Measurements from ENCODE around the gene SIGLEC10. TPM values are rescaled to one million over a fixed set of nuclear protein-coding genes. Genes with fewer than 3 reads are reported as not detected.
A peak's percentile ranks its signal among the peaks of the same experiment; 100 is the strongest.

Gene SIGLEC10
- total and polyA plus RNA-seq, 9 of the 15 experiments (the other 6 are each of a cell fraction or from before 2014, with no cell fraction given), result 0.10 to 1.8 (median 0.82) TPM

DNA sequence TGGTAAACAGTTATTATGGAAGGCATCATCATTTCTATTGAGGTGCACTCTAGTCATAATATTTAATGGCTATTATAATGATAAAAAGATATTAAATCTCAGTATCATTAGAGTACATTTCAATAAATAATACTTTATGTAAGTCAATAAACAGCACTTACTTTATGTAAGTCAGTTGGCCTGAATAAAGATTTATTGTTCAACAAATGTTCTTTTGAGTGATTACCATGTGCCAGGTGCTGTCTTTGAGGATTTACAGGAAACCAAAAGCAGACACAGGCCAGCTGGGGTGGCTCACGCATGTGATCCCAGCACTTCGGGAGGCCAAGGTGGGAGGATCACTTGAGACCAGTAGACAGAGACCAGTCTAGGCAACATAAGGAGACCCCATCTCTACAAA is 40.0 kb downstream of the SIGLEC10 start:
- ATAC-seq, result no peak
- 87% methylated on average over 2 of the region's 2 CpGs for WGBS (ENCODE audit: insufficient coverage, low coverage, missing lambda C conversion rate)
- no peak for TF ChIP-seq ZBTB2 (IDR thresholded peaks at IDR 0.05)
- TF ChIP-seq, protein P1, sequence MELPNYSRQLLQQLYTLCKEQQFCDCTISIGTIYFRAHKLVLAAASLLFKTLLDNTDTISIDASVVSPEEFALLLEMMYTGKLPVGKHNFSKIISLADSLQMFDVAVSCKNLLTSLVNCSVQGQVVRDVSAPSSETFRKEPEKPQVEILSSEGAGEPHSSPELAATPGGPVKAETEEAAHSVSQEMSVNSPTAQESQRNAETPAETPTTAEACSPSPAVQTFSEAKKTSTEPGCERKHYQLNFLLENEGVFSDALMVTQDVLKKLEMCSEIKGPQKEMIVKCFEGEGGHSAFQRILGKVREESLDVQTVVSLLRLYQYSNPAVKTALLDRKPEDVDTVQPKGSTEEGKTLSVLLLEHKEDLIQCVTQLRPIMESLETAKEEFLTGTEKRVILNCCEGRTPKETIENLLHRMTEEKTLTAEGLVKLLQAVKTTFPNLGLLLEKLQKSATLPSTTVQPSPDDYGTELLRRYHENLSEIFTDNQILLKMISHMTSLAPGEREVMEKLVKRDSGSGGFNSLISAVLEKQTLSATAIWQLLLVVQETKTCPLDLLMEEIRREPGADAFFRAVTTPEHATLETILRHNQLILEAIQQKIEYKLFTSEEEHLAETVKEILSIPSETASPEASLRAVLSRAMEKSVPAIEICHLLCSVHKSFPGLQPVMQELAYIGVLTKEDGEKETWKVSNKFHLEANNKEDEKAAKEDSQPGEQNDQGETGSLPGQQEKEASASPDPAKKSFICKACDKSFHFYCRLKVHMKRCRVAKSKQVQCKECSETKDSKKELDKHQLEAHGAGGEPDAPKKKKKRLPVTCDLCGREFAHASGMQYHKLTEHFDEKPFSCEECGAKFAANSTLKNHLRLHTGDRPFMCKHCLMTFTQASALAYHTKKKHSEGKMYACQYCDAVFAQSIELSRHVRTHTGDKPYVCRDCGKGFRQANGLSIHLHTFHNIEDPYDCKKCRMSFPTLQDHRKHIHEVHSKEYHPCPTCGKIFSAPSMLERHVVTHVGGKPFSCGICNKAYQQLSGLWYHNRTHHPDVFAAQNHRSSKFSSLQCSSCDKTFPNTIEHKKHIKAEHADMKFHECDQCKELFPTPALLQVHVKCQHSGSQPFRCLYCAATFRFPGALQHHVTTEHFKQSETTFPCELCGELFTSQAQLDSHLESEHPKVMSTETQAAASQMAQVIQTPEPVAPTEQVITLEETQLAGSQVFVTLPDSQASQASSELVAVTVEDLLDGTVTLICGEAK (IDR thresholded peaks at IDR 0.05), result peak; percentile 78
- TF ChIP-seq, protein P1 (CRISPR knock-in tag; IDR thresholded peaks at IDR 0.05), result peak; percentile 58
- ChIA-PET POLR2A (interaction anchor here (1.2 to 2.1 kb wide), 3 partner anchors 9 to 18 kb away, joined by 3 to 9 read pairs (median 3); partner anchors contain the start of gene C19orf84), CTCF (ENCODE audit: low intra/inter-chr PET ratio) (no interaction called here)
- no peaks in the 10 kb centered on the region for H4K20me1 ChIP-seq (replicated peaks; ENCODE audit: control insufficient read depth, insufficient read depth, low read length)
- no peaks in the 10 kb centered on the region for H3K9me1 ChIP-seq (ENCODE audit: control insufficient read depth, insufficient read depth, low read length)
- intact Hi-C loops (cut with micrococcal nuclease), result no loop called here
- no peak overlapping the region for H3K9ac ChIP-seq (ENCODE audit: insufficient read depth in 1 of 2, low read depth in 2 of 2, low read length in 2 of 2)
- no peaks in the 10 kb centered on the region for H3K27me3 ChIP-seq (ENCODE audit: control insufficient read depth in 2 of 2, insufficient read depth in 2 of 2, low read length in 2 of 2)
- H3K4me3 ChIP-seq, result no peak overlapping the region
- H3K4me1 ChIP-seq (replicated peaks in 1 of 2; ENCODE audit: control insufficient read depth in 2 of 2, insufficient read depth in 2 of 2, low read length in 2 of 2), result peaks cover 19 to 22% of the 10 kb centered on the region in 2 experiments
- no peak overlapping the region for H3K27ac ChIP-seq (ENCODE audit: extremely low read depth, low read depth, low read length)
- H3K4me2 ChIP-seq (ENCODE audit: insufficient read depth, low read length), result no peak overlapping the region
- in situ Hi-C loops (cut with MboI), result no loop called here
- no peak for DNase-seq (ENCODE audit: extremely low read depth in 1 of 4, low spot score in 3 of 4)
- H3K9me3 ChIP-seq (replicated peaks; ENCODE audit: control insufficient read depth, insufficient read depth, low read depth, low read length), result 0 out of 2 replicates have a peak, but pooled peaks cover 4% of the 10 kb centered on the region
- no peak overlapping the region for H2AFZ ChIP-seq (ENCODE audit: low read depth, low read length)
- BruUV-seq (replicated peaks), result no TSS peak
- no peaks in the 10 kb centered on the region for H3K79me2 ChIP-seq (ENCODE audit: control insufficient read depth, insufficient read depth, low read length)
- no peak for FAIRE-seq
- H3K36me3 ChIP-seq (ENCODE audit: control insufficient read depth, insufficient read depth, low read length), result no peaks in the 10 kb centered on the region

Measured in K562 (cell line).